AG04450 (cell line): Measurements from ENCODE around the gene TEX28. TPM values are rescaled to one million over a fixed set of nuclear protein-coding genes. Genes with fewer than 3 reads are reported as not detected.

ENCODE experiments used
- CTCF ChIA-PET: fragments of 300-600, 350-600 bp; formaldehyde crosslinking; extraction: SDS; loops from one replicate; lab custom pipeline; 2022; ENCODE audit warnings: antibody characterized with exemption, inconsistent platforms; lab: Charles Lee
- POLR2A ChIA-PET: fragments of 350-600 bp; formaldehyde crosslinking; extraction: SDS; loops from one replicate; lab custom pipeline; 2021; ENCODE audit warnings: antibody characterized with exemption, inconsistent platforms; lab: Yijun Ruan, JAX
- DNase-seq: peaks from one replicate; pipeline ENCODE4 v3.0.0-alpha.2; 2011; ENCODE audit warnings: low read depth, low spot score
- H3K27ac ChIP-seq: one replicate; pipeline ENCODE4 v1.5.1; 2012; ENCODE audit warnings: low read depth, low read length, control low read depth
- H3K27me3 ChIP-seq: one replicate; pipeline ENCODE4 v1.6.0; 2012; ENCODE audit warnings: low read length; ENCODE audit not compliant: control insufficient read depth, insufficient read depth
- H3K4me3 ChIP-seq: 2 replicates; pipeline ENCODE4 v1.5.1; 2011; ENCODE audit warnings: mild to moderate bottlenecking, low read depth, low read length, control low read depth
- H3K9me3 ChIP-seq: 2 replicates; pipeline ENCODE4 v1.5.1; 2012; ENCODE audit warnings: low read length; ENCODE audit not compliant: control insufficient read depth, insufficient read depth
- CTCF ChIP-seq: IDR thresholded peaks from 2 replicates; pipeline ENCODE4 v1.5.1; 2011; ENCODE audit warnings: low read depth, low read length, control low read depth, inconsistent platforms
- polyA plus RNA-seq: library from polyadenylated mRNA; depleted of rRNA; stranded (reverse); fragments of >200 nt; gene quantifications from 2 replicates; pipeline ENCODE4 v1.2.3, GENCODE V29; 2011

TEX28 gene
- polyA plus RNA-seq, 1 experiment: not detected

GRCh38 chrX:154333116-154333515, 38.2 kb upstream of the TEX28 start:
- TF ChIP-seq CTCF: no peak
- H3K27ac ChIP-seq: no peak overlapping the region
- H3K4me3 ChIP-seq: no peak overlapping the region
- DNase-seq: no peak
- ChIA-PET POLR2A (no interaction called here), CTCF (no interaction called here)
- H3K27me3 ChIP-seq: peaks cover 5% of the 10 kb centered on the region
- H3K9me3 ChIP-seq: no peaks in the 10 kb centered on the region

GRCh38 chrX:154332561-154332960, 37.6 kb upstream of the TEX28 start:
- POLR2A ChIA-PET: no interaction called here
- no peak for DNase-seq
- H3K27ac ChIP-seq: no peak overlapping the region
- H3K9me3 ChIP-seq: no peaks in the 10 kb centered on the region
- peaks cover 10% of the 10 kb centered on the region for H3K27me3 ChIP-seq
- no peak overlapping the region for H3K4me3 ChIP-seq
- CTCF ChIA-PET: no interaction called here
- no peak for TF ChIP-seq CTCF

- DNase-seq: no peak
- ChIA-PET CTCF (no interaction called here), POLR2A (no interaction called here)
- H3K9me3 ChIP-seq: no peaks in the 10 kb centered on the region
- peaks cover 27% of the 10 kb centered on the region for H3K27me3 ChIP-seq
- TF ChIP-seq CTCF: no peak
- H3K27ac ChIP-seq: no peak overlapping the region
- H3K4me3 ChIP-seq: no peak overlapping the region
Measured at GRCh38 chrX:154329294-154329693, 34.4 kb upstream of the TEX28 start.

- CTCF ChIA-PET: no interaction called here
- DNase-seq: no peak
- no peak for TF ChIP-seq CTCF
Measured at GRCh38 chrX:154328646-154329045, 33.7 kb upstream of the TEX28 start.

GRCh38 chrX:154327038-154327820, 32.3 kb upstream of the TEX28 start:
- TF ChIP-seq CTCF: no peak
- no peak for DNase-seq
- H3K4me3 ChIP-seq: no peak overlapping the region
- no peaks in the 10 kb centered on the region for H3K9me3 ChIP-seq
- peaks cover 38% of the 10 kb centered on the region for H3K27me3 ChIP-seq
- H3K27ac ChIP-seq: no peak overlapping the region
- POLR2A ChIA-PET: interaction anchor here (0.6 kb wide), 1 partner anchor 234 kb away, joined by 3 read pairs; no protein-coding TSS in a partner anchor
- CTCF ChIA-PET: interaction anchor here (1.3 kb wide), 1 partner anchor 9 kb away, joined by 4 read pairs; no protein-coding TSS in a partner anchor

More at GRCh38 chrX:154328646-154329045, 33.7 kb upstream of the TEX28 start:
- Histone ChIP-seq H3K27ac (no peak overlapping the region), H3K4me3 (no peak overlapping the region), H3K9me3 (no peaks in the 10 kb centered on the region), H3K27me3 (peaks cover 32% of the 10 kb centered on the region)
- POLR2A ChIA-PET: no interaction called here
